IgD-negative memory B cell (primary cell): ENCODE measurements around the gene ATE1. TPM values are rescaled to one million over a fixed set of nuclear protein-coding genes. Genes with fewer than 3 reads are reported as not detected.
"Not testable (repeated sequence)": the region's sequence is repeated elsewhere in the genome, so short reads cannot be mapped to it uniquely, and the experiment has no call there.

ENCODE experiments used
- H3K27ac Mint-ChIP-seq, 3 donors: one replicate each; pipeline ENCODE4 v1.8.0; 2020 to 2022; ENCODE audit warnings: mild to moderate bottlenecking in 3 of 3, mixed read lengths in 3 of 3, moderate library complexity in 1 of 3
- H3K27me3 Mint-ChIP-seq: one replicate; pipeline ENCODE4 v1.8.0; 2021; ENCODE audit warnings: mixed read lengths
- H3K36me3 Mint-ChIP-seq: one replicate; pipeline ENCODE4 v1.8.0; 2020; ENCODE audit warnings: mild to moderate bottlenecking, mixed read lengths
- H3K4me1 Mint-ChIP-seq, 3 donors: one replicate each; pipeline ENCODE4 v1.8.0; 2020 to 2022; ENCODE audit warnings: mixed read lengths in 3 of 3, mild to moderate bottlenecking in 1 of 3
- H3K4me3 Mint-ChIP-seq, 4 donors: one replicate each; pipeline ENCODE4 v1.8.0; 2020 to 2022; ENCODE audit warnings: mild to moderate bottlenecking in 4 of 4, mixed read lengths in 4 of 4, moderate library complexity in 3 of 4
- H3K9me3 Mint-ChIP-seq, 3 donors: one replicate each; pipeline ENCODE4 v1.8.0; 2020 to 2021; ENCODE audit warnings: mixed read lengths in 3 of 3, mild to moderate bottlenecking in 1 of 3
- polyA plus RNA-seq: library from polyadenylated mRNA; unstranded; fragments of 300-500 nt; fragmentation: Illumina TruSeq; gene quantifications from one replicate; pipeline ENCODE4 v1.2.3, GENCODE V29; 2021

ATE1 gene
- polyA plus RNA-seq, 1 donor from 2014 or later: 20.2 TPM

- Mint-ChIP-seq H3K4me1 (peaks cover 0 to 5% (median 2%) of the 10 kb centered on the region in 3 donors), H3K9me3 (no peaks in the 10 kb centered on the region), H3K36me3 (peaks cover 4% of the 10 kb centered on the region), H3K27me3 (no peaks in the 10 kb centered on the region), H3K4me3 (no peak overlapping the region), H3K27ac (no peak overlapping the region)
Observed at GRCh38 chr10:121788115-121788514, 139.7 kb downstream of the ATE1 start.

DNA sequence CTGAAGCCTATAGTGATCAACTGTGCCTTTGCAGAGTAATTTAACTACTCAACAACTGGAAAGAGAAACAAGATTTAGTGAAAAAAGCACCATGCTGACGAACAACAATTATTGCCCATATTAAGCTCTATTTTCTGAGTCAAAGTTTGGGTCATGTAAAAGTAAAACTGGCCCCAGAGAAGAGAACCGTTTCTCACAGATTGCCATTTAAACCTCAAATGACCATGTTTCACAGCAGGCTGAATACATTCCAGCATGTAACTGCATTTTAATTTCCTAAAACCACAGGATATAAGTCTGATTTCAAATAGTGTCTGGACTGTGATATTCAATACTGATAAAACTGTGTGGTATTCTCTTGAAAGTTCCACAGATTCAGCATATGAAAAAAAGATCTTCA is 140.7 kb downstream of the ATE1 start:
- H3K4me3 Mint-ChIP-seq: no peak overlapping the region
- no peak overlapping the region for H3K27ac Mint-ChIP-seq
- peaks cover 0 to 5% (median 2%) of the 10 kb centered on the region in 3 donors for H3K4me1 Mint-ChIP-seq
- H3K36me3 Mint-ChIP-seq: peaks cover 2% of the 10 kb centered on the region
- no peaks in the 10 kb centered on the region for H3K9me3 Mint-ChIP-seq
- no peaks in the 10 kb centered on the region for H3K27me3 Mint-ChIP-seq

- Mint-ChIP-seq H3K4me3 (no peak overlapping the region), H3K36me3 (no peaks in the 10 kb centered on the region), H3K27ac (no peak overlapping the region), H3K4me1 (peaks cover 0 to 4% (median 0%) of the 10 kb centered on the region in 3 donors), H3K27me3 (no peaks in the 10 kb centered on the region), H3K9me3 (no peaks in the 10 kb centered on the region)
Observed at GRCh38 chr10:121783782-121784372, 144.0 kb downstream of the ATE1 start.

DNA sequence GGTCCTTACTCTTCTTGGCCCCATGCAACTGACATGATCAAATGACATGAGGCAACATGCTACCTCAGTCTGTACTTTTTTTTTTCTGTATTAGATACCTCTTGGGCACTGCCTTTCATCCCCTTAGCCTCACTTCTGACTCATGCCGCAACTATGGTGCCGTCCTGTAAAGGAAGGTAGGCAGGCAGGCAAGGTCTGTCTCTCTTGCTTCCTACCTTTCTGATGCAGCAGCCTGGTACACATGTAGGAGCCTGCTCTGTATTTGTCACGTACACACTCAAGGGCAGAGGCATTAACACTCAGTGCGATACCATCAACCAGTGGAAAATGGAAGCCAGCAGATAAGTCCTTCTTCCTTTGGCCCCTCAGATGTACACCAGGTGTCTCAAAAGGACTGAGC is 146.7 kb downstream of the ATE1 start:
- H3K9me3 Mint-ChIP-seq: no peaks in the 10 kb centered on the region
- no peaks in the 10 kb centered on the region for H3K4me1 Mint-ChIP-seq
- no peak overlapping the region for H3K27ac Mint-ChIP-seq
- no peak overlapping the region for H3K4me3 Mint-ChIP-seq
- no peaks in the 10 kb centered on the region for H3K36me3 Mint-ChIP-seq
- no peaks in the 10 kb centered on the region for H3K27me3 Mint-ChIP-seq

DNA sequence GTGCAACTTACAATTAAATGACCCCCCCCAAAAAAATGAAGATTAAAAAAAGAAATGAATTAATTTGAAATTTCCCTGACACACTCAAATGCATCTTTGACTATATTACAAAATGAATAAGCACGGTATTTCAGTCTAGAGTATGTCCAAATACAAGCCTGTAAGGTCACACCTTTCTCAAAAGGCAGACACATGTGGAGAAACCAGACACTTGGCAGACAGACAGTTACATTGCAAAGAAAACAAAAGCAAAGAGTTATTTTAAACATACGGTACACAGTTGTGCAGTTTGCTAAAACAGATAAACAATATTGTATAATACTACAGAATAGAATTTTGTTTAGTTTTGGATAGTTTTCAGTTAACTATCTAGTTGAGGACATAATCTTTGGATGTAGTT is 153.0 kb downstream of the ATE1 start:
- no peaks in the 10 kb centered on the region for H3K4me1 Mint-ChIP-seq
- H3K27me3 Mint-ChIP-seq: no peaks in the 10 kb centered on the region
- H3K9me3 Mint-ChIP-seq: peaks cover 0 to 1% (median 0%) of the 10 kb centered on the region in 3 donors
- H3K4me3 Mint-ChIP-seq: no peak overlapping the region
- peaks cover 3% of the 10 kb centered on the region for H3K36me3 Mint-ChIP-seq
- H3K27ac Mint-ChIP-seq: no peak overlapping the region

DNA sequence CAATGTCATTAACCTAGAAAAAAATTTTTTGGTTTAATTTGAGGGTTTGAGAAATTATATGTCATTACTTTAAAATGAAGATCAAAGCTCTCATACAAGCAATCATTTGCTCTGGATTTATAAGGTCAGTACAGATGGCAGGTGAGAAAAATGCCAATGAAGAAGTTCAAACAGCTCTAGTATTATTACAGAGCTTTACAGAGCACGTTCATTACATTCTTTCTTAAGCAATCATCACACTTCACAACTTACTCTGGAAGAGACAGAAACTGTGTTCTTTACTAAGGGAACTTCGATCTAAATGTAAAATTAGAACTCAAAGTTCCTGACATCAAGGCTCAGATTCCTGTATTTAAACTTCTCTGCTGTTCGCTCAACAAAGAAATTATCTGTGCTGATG is 153.4 kb downstream of the ATE1 start:
- Mint-ChIP-seq H3K4me3 (no peak overlapping the region), H3K9me3 (peaks cover 0 to 1% (median 0%) of the 10 kb centered on the region in 3 donors), H3K27me3 (no peaks in the 10 kb centered on the region), H3K4me1 (no peaks in the 10 kb centered on the region), H3K36me3 (peaks cover 3% of the 10 kb centered on the region), H3K27ac (peak overlapping the region in 1 of 3 donors; percentile 28)

GRCh38 chr10:121772884-121773283 is 154.9 kb downstream of the ATE1 start:
- H3K27me3 Mint-ChIP-seq: no peaks in the 10 kb centered on the region
- no peak overlapping the region for H3K27ac Mint-ChIP-seq
- H3K9me3 Mint-ChIP-seq: peaks cover 1 to 2% (median 2%) of the 10 kb centered on the region in 3 donors
- H3K4me3 Mint-ChIP-seq: no peak overlapping the region
- H3K4me1 Mint-ChIP-seq: no peaks in the 10 kb centered on the region
- H3K36me3 Mint-ChIP-seq: peaks cover 5% of the 10 kb centered on the region

GRCh38 chr10:121772406-121772805 is 155.4 kb downstream of the ATE1 start:
- peaks cover 10% of the 10 kb centered on the region for H3K36me3 Mint-ChIP-seq
- H3K9me3 Mint-ChIP-seq: peaks cover 1 to 6% (median 6%) of the 10 kb centered on the region in 3 donors
- H3K27ac Mint-ChIP-seq: no peak overlapping the region
- H3K27me3 Mint-ChIP-seq: no peaks in the 10 kb centered on the region
- no peaks in the 10 kb centered on the region for H3K4me1 Mint-ChIP-seq
- no peak overlapping the region for H3K4me3 Mint-ChIP-seq

GRCh38 chr10:121771966-121772365 is 155.9 kb downstream of the ATE1 start:
- Mint-ChIP-seq H3K4me3 (no peak overlapping the region), H3K4me1 (no peaks in the 10 kb centered on the region), H3K27ac (no peak overlapping the region), H3K27me3 (no peaks in the 10 kb centered on the region), H3K36me3 (peaks cover 10% of the 10 kb centered on the region), H3K9me3 (peaks cover 2 to 8% (median 6%) of the 10 kb centered on the region in 3 donors)

GRCh38 chr10:121766426-121766825 is 161.4 kb downstream of the ATE1 start:
- Mint-ChIP-seq H3K9me3 (peaks cover 3 to 19% (median 12%) of the 10 kb centered on the region in 3 donors), H3K36me3 (peaks cover 13% of the 10 kb centered on the region), H3K27me3 (no peaks in the 10 kb centered on the region), H3K27ac (peak overlapping the region in 1 of 3 donors; percentile 55), H3K4me3 (no peak overlapping the region), H3K4me1 (no peaks in the 10 kb centered on the region)

DNA sequence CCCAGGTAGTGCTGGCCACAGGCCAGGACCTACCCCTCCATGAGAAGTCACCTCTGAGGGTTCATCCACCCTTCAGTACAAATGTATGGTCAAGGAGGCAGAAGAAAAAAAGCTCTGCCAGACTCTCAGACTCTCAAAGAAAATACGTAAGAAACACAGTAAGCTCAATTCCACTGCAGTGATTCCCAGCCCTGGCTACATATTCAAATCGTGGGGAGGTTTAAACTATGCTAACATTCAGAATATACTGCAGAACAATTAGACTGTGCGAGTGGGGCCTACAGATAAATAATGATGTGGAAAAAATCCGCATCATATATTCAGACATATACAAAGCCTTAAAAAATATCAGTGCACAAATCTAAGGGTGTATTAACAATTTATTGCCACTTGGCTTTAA is 162.6 kb downstream of the ATE1 start:
- peaks cover 5 to 28% (median 12%) of the 10 kb centered on the region in 3 donors for H3K9me3 Mint-ChIP-seq
- no peaks in the 10 kb centered on the region for H3K4me1 Mint-ChIP-seq
- H3K27me3 Mint-ChIP-seq: no peaks in the 10 kb centered on the region
- peaks cover 16% of the 10 kb centered on the region for H3K36me3 Mint-ChIP-seq
- H3K27ac Mint-ChIP-seq: no peak overlapping the region
- no peak overlapping the region for H3K4me3 Mint-ChIP-seq

DNA sequence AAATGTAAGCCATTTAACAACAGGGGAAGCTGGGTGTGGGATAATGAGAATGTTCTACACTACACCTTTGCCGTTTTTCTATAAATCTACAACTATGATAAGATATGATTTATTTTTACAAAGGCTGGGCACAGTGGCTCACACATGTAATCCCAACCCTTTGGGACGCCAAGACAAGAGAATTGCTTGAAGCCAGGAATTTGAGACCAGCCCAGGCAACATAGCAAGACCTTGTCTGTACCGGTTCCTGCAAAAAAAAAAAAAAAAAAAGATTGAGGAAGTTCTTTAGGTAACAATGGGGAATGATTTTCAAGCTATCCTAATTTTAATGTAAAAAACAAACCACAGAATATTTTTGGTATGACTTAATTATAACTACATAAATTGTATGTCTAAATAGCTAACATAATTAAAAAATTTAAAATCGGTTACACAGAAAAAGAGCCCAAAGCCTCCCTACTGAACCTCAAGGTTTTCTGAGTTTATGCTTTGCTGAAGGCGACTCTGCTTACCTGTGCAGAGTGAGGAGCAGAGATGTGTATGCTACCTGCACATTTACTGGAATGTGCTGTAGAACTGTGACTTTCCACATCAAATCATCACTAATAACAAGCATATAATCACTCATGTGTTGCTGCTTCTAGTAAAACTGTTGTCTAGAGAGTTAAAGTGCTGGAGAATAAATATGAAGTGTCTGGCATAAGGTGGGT is 163.4 kb downstream of the ATE1 start:
- peaks cover 22% of the 10 kb centered on the region for H3K36me3 Mint-ChIP-seq
- H3K27me3 Mint-ChIP-seq: no peaks in the 10 kb centered on the region
- peaks cover 5 to 32% (median 15%) of the 10 kb centered on the region in 3 donors for H3K9me3 Mint-ChIP-seq
- H3K4me1 Mint-ChIP-seq: no peaks in the 10 kb centered on the region
- H3K27ac Mint-ChIP-seq: peak overlapping the region in 1 of 3 donors; percentile 25
- H3K4me3 Mint-ChIP-seq: no peak overlapping the region

GRCh38 chr10:121757241-121757640 is 170.6 kb downstream of the ATE1 start:
- Mint-ChIP-seq H3K4me3 (peak overlapping the region in 1 of 4 donors; percentile 82), H3K27ac (peak overlapping the region in 1 of 3 donors; percentile 55), H3K36me3 (peaks cover 26% of the 10 kb centered on the region), H3K9me3 (peaks cover 8 to 32% (median 25%) of the 10 kb centered on the region in 3 donors)
- not testable (repeated sequence) for H3K4me1 Mint-ChIP-seq, H3K27me3 Mint-ChIP-seq

DNA sequence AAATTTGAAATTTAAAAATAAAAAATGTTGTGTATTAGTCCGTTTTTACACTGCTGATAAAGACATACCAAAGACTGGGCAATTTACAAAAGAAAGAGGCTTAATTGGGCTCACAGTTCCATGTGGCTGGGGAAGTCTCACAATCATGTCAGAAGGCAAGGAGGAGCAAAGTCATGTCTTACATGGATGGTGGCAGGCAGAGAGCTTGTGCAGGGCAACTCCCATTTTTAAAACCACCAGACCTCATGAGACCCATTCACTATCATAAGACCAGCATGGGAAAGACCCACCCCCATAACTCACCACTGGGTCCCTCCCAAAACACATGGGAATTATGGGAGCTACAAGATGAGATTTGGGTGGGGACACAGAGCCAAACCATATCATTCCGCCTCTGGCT is 172.3 kb downstream of the ATE1 start:
- H3K27me3 Mint-ChIP-seq, H3K27ac Mint-ChIP-seq, H3K4me1 Mint-ChIP-seq: not testable (repeated sequence)
- Mint-ChIP-seq H3K4me3 (peak overlapping the region in 1 of 4 donors; percentile 37), H3K36me3 (peaks cover 24% of the 10 kb centered on the region), H3K9me3 (peaks cover 8 to 22% (median 19%) of the 10 kb centered on the region in 3 donors)

DNA sequence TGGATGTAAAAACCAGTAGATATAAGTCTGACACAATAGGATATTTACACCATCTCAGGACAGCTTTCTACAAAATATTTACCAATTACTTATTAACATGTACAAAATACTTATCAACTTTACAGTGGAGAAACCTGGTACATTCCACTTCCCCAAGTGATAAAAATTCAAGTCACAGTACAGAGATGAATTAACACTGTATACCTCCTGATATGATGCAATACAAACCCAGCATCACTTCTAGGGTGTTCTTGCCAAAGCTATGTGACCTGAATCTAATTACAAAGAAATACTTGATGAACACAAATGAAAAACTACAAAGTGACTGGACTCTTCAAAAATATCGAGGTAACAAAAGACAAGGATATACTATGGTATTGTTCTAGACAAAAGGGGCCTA is 173.2 kb downstream of the ATE1 start:
- Mint-ChIP-seq H3K4me3 (no peak overlapping the region), H3K9me3 (peaks cover 6 to 19% (median 12%) of the 10 kb centered on the region in 3 donors), H3K4me1 (no peaks in the 10 kb centered on the region), H3K27me3 (no peaks in the 10 kb centered on the region), H3K36me3 (peaks cover 16% of the 10 kb centered on the region), H3K27ac (no peak overlapping the region)
